Measurements from ENCODE around the gene MTM1. TPM values are rescaled to one million over a fixed set of nuclear protein-coding genes. Genes with fewer than 3 reads are reported as not detected.

The MTM1 gene
- polyA plus RNA-seq, 3 donors, result 11.4 to 15.1 (median 12.7) TPM

DNA sequence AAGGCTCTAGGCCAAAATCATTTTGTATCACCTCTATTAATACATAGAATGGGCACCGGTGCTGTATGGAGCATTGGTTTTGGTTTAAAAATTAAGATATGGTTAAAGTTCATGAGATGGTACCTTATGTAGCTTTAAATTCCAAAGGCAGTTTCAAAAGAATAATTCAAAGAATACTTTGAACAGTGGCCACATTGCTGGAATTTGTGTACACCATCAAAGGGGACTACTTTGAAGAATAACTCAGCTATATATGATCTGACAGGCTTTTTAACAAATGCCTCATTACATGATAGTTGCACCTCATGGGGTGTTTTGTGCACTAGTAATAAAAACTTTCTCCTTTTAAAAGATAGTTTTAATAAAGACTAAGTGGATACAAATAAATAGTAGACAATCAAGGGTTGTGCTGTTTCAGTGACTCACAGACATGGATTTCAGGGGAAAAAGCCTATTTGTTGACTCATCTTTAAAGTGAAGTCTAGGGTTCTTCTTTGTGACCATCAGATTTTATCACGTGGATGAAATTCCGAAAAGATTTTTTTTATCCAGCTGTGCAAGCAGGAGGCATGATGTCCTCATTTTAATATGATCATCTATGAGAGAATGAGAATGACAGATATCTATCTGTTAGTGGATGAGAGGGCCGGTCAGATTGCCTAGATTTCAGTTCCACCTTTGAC lies 12.8 kb downstream of the MTM1 start:
- no peak for DNase-seq (ENCODE audit: extremely low read depth in 1 of 11, low read depth in 9 of 11, low spot score in 4 of 11)

DNA sequence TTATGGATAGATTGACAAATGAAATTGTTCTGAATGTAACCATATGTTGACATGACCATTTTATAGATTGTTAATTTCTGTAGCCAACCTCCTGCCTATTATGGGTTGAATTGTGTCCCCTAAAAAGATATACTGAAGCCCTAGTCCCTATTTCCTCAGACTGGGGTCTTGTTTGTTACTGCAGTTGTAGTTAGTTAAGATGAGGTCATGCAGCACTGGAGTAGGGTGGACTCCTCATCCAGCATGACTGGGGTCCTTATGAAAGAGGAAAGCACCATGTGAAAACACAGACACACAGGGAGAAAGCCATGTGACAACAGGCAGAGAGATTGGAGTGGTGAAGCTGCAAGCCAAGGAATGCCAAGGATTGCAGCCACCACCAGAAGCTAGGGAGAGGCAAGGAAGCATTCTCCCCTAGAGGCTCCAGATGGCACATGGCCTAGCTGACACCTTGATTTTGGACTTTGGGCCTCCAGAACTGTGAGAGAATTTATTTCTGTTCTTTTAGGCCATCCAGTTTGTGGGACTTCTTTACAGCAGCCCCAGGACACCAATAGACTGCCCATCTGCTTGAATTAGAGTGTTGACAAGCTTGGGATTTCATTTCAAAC lies 14.0 kb downstream of the MTM1 start:
- DNase-seq (ENCODE audit: extremely low read depth in 1 of 11, low read depth in 9 of 11, low spot score in 4 of 11), result no peak

DNA sequence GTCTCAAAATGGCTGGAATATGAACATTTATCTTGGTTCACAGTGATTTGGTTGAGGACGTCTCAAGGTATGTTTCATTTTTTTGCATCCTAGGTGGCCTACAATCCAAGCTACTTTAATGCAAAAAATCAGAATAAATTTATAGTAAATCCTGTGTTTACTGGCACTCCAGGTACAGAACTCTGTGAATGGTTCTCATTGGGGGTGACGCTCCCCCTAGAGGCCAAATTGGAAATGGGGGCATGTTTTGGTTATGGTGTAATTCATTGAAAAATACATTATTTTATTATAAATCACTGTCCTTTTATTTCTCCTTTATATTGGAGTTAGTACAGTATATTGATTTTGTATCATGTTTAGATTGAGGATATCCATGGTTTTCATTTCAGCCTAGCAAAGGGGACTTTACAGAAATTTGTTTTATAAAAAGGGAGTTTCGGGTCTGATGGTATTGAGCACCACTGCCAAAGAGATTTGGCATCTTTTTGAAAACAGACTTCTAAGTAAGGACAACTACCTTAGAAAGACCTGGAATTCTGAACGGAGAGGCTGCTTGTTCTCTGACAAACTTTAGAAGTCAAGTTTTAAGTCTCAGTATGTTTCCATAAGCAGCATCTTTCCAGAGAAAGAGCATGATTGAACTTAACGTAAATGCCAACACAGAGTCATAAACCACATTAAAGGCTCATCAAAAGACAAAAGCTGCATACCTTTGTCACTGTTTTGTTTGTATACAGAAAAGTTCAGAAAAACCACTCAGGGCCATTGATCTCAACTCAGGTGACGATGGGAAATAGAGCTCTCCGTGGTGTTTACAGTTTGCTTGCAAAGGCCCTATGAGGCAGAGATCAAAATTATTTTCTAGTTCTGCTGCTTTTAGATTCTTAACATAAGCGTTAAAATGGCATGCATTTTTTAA lies 19.4 kb downstream of the MTM1 start:
- DNase-seq (ENCODE audit: extremely low read depth in 1 of 11, low read depth in 9 of 11, low spot score in 4 of 11), result no peak

DNA sequence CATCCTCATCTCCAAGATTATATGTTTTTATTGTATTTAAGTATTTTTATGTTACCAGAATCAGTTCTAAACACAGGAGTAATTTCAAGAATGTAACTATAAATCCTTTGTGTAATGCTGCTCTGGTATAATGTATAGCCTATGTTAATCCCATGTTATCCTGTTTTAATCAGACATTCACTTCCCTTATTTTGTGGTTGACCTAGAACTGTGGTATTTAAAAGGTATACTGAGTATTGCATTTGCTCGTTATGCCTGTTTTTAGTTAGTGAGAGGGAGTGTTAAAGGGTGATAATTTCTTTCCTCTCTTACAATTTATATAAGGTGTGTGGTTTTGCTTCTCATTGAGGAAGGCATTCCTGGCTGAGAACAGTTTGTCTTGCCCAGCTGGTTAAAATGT lies 26.2 kb downstream of the MTM1 start:
- no peak for DNase-seq (ENCODE audit: extremely low read depth in 1 of 11, low read depth in 9 of 11, low spot score in 4 of 11)

DNA sequence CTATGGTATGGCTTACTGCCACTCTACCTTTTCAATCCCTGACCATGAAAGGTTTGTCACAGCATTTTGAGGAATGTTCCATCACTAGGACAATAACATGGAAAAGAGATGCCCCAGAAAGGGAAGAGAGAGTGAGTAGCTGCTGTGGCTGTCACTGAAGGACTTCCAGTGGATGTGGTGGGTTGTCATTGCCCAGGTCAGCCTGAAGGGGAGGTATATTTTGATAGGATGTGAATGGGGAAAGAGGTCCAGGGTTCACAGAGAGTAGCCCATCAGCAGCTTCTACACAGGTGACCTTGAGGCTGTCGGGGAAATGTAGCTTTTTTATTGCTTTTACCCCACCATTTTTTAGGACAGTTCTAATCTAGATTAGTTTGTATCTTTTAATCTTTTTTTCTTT lies 30.8 kb downstream of the MTM1 start:
- DNase-seq (ENCODE audit: extremely low read depth in 1 of 11, low read depth in 9 of 11, low spot score in 4 of 11), result no peak

DNA sequence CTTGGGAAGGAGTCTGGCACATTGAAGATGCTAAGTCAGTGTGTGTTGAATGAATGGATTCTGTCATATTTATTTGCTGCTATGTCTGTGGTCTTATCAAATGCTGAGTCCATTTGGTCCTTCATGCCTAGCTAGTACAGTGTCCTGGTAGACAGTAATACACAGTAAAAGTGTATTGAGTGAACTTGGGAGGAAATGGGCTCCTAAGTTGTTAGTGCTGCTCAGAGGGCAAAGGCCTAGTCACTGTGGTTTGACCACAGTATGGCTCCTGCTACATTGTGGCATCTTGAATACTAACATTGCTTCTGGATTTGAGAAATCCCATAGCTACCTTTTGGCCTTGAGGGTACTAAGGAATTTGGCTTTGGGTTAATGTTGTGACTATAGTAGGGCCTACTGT lies 33.9 kb downstream of the MTM1 start:
- DNase-seq (ENCODE audit: extremely low read depth in 1 of 11, low read depth in 9 of 11, low spot score in 4 of 11), result no peak

DNA sequence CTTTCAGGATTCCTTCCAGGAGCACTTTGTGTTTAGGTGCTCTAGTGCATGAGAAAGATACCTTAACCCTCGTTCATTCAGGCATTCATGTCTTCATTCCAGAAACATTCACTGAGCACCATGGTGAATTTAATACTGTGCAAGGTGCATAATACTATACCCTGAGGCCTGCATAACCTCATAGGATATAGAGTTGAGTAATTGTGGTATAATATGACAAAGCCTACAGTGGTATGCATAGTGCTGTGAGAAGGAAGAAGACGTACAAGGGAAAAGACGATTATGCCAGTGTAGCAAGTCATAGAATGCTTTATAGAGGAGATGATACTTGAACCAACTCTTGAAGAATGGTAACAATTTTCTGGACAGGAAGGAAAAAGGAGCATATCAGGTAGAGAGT lies 34.3 kb downstream of the MTM1 start:
- DNase-seq (ENCODE audit: extremely low read depth in 1 of 11, low read depth in 9 of 11, low spot score in 4 of 11), result no peak

DNA sequence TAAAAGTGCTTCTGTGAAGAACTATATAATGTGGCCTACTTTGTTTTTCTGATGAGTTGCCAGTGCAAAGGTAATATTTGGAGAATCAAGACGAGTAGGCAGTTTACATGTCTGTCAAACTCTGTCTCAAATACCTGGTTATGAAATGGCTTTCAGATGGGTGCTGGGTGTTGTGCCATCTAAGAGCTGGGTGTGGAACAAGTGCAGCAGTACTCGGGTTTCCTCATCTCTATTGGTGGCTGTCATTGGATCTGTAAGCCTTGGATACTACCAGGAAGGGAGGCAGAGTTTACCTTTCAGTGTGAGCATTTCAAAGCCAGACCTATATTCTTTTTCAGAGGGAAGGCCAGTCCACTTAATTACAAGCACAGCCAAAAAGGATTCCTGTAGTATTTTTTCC lies 37.2 kb downstream of the MTM1 start:
- no peak for DNase-seq (ENCODE audit: extremely low read depth in 1 of 11, low read depth in 9 of 11, low spot score in 4 of 11)

DNA sequence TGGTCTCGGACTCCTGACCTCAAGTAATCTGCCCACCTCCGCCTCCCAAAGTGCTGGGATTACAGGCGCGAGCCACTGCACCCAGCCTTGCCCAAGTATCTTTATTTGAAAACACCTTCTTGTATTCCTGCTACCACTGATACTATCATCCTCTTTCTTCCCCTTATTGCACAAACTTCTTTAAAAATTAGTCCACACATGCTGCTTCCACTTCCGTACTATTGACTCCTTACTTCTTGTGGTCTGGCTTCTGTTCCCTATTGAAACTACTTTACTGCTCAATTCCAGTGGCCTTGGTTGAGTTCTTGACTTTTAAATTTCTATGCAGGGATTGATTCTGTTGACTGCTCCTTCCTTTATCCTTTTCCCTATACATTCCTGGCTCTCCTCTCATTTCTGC lies 38.8 kb downstream of the MTM1 start:
- no peak for DNase-seq (ENCODE audit: extremely low read depth in 1 of 11, low read depth in 9 of 11, low spot score in 4 of 11)

DNA sequence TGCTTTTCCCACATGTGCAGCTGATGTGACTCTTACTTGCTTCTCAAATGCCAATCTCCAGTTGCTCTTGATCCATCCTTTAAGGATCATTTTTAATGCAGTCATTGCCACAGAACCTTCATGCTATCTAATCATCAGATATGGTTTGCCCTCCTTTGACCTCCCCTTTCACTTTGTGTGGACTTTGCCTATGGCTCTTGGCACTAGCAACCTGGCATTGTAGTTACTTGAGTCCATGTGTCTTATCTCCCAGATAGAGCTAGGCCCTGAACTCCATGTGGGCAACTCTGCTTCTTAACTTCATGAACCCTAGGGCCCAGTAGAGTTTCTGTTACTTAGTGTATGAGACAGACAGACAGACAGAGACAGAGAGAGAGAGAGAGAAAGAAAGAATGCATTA lies 41.6 kb downstream of the MTM1 start:
- DNase-seq (ENCODE audit: extremely low read depth in 1 of 11, low read depth in 9 of 11, low spot score in 4 of 11), result no peak

DNA sequence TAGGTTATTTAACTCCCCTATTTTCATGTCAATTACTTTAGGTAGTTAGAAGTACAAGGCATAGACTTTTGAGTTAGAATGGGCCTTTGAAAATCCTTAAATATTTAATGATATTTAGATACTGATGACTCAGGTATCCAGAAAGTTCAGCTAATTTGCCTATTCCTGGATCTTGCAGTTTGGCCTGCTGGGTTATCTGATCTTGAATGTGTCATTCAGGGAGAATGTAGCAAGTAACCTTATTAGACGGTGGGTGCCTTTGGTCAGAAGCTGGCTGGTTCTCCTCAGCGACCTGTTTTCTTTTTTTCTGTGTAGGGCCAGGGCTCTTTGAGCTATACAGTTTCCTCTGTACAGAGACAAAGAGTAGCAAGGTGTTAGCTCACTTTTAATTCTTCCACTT lies 42.0 kb downstream of the MTM1 start:
- DNase-seq (ENCODE audit: extremely low read depth in 1 of 11, low read depth in 9 of 11, low spot score in 4 of 11), result no peak

DNA sequence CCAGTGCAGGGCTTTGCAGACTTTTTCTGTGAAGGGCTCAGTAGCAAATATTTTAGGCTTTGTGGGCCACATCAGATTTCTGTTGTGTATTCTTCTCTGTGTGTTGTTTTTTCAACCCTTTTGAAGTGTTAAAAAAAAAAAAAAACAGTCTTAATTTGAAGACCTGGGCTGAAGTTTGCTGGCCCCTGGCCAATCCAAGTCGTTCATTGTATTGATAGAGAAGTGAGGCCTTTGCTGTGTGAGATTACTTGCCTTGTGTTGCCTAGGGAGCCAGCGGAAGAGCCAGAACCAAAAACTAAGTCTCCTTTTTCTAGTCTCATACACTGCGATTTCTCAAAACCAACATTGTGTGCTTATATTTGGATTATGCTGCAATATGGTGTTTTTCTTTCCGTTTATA lies 46.9 kb downstream of the MTM1 start:
- DNase-seq (ENCODE audit: extremely low read depth in 1 of 11, low read depth in 9 of 11, low spot score in 4 of 11), result no peak

DNA sequence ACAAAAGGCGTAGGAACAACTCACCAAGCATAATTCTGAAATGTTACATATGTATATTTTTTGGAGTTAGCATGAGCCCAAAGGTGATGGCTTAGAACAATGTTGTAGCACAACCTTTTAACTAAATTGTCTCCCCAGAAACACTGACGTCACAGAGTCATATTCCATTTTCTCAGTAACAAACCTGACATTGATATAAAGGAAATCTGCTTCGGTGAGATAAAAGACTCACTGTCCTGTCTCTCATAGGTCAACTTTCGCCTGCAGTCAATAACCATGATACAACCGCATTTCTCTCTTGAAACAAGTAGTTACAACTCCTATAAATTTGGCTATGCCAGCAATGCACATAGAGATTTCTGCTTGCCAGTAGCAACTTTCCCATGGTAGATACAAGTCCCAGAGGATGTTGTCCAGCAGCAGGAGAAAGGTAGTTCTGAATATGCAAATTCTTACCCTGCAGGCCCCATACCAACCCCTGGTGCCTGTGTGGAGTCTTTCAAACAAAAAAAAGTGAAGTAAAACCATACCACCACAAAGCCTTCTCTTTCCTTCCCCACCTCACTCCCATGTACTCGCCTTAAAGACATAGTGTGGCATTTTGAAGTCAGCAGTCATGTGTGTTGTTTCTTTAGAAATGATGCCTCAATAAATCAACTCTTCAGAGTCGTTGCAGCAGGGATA lies 47.9 kb downstream of the MTM1 start:
- DNase-seq (ENCODE audit: extremely low read depth in 1 of 11, low read depth in 9 of 11, low spot score in 4 of 11), result no peak

DNA sequence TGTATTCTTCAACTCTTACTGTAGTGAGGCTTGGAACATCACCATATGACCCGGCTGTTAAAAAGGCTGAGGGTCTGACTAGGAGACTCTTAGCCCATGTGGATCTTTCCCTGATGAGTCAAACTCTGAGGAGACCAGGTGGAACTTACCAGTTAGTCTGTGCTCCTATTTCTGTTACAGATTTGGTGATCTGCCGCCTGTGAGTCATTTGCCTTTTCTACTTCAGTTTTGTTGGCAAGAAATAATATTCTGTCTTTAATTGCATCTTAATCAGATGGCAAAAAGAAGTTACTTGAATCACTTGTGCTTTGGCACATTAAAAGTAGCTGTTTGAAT lies 48.4 kb downstream of the MTM1 start:
- no peak for DNase-seq (ENCODE audit: extremely low read depth in 1 of 11, low read depth in 9 of 11, low spot score in 4 of 11)

DNA sequence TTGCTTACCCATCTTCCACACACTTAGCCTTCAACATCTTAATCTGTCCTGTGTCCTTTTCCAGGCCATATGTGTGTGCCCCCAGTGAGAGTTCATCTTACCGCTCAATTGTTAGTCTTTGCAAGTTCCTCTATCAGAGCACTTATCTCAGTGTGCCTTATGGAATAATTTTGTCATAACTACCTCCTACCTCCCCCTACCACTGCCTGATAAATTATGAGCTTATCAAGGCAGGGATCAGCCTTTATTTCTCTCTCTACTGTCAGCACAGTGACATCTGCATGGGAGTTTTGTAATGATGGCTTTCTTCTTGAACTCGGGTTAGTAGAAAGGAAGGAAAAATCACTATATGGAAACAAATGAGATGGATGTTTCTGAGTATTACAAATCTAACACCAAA lies 53.2 kb downstream of the MTM1 start:
- DNase-seq (ENCODE audit: extremely low read depth in 1 of 11, low read depth in 9 of 11, low spot score in 4 of 11), result no peak

DNA sequence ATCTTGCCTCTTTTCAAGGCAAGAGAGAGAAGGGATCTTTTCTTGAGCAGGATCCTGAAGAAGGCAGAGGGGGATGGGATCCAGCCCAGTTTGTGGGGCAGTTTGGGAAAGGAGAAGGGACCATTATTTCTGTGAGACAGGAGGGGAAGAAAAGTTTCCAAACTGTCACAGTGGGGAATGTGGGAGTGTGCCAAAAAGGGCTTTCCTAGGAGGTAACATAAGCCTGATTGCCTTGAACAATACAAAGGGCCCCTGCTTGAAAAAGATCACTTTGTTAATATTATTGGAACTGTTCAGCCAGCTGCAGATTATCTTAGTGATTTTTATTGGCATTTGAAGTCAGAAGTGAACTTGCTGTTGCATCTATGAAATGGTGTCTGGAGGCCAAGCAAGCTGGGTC lies 55.2 kb downstream of the MTM1 start:
- DNase-seq (ENCODE audit: extremely low read depth in 1 of 11, low read depth in 9 of 11, low spot score in 4 of 11), result no peak

DNA sequence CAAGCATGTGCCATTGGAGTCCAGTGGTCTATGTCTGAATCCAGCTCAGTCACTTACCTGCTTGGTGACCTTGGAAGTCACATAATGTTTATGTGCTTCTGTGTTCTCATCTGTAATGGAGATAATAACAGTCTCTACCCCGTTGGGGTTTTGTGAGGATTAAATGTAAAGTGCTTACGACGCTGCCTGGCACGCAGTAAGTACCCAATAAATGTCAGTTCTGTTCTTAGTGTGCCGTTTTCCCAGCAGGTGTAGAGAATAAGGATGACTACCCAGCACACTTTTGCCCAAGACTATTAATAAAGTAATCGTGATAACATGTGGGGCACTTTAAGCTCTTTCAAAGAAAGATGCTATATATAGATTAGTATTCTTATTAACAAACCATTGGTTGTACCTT lies 56.7 kb downstream of the MTM1 start:
- no peak for DNase-seq (ENCODE audit: extremely low read depth in 1 of 11, low read depth in 9 of 11, low spot score in 4 of 11)

DNA sequence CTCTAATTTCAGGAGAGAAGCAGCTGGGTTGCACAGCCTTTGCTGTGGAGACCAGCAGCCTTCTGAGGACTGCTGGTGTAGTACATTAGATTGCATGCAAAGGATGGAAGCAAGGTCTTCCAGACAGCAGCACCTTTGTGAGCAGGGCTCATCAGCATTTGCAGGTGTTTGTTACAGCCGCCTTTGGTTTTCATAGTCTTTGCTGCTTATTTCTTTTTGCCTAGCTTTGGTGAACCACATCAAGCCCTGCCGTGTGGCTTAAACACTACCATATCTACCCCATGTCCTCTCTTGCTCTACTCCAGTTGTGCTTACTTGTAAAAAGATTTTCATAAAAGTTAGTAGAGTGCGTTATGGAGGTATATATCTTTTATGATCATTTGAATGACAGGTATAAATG lies 57.5 kb downstream of the MTM1 start:
- no peak for DNase-seq (ENCODE audit: extremely low read depth in 1 of 11, low read depth in 9 of 11, low spot score in 4 of 11)

DNA sequence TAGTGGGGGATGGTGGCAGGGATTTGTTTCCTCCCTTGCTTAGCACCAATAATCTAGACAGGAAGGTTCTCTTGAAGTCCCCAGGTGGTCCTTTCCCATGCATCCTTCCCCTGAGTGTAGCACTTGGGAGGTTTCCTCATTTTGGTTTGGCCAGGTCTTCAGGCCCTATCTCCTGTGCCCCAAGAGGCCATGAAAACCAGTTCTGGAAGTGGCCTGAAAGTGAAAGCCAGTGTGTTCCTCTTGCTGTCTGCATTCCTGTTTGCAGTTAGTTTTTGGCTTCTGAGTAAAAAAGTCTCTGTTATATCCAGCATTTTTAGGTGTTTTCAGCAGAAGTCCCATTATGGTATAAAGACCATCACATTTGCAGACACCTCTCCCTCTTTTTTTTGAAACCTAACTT lies 59.5 kb downstream of the MTM1 start:
- DNase-seq (ENCODE audit: extremely low read depth in 1 of 11, low read depth in 9 of 11, low spot score in 4 of 11), result no peak

DNA sequence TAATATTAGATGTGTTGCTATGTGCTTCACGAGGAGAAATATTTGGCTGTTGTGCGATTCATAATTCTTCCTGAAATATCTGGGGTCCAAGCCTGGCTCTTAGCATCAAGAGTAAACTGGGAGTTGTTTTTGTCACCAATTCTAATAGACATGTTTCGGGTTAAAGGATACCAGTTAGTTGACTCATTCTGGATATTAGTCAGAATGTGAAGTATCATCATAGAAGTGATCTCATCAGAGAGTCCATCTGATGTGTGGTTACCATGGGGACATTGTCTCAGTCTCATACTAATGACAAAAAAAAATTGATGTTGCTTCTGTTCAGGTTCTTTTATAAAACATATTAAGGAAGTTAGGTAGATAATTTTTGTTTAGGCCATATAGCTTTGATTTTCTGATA lies 67.5 kb downstream of the MTM1 start:
- no peak for DNase-seq (ENCODE audit: extremely low read depth in 1 of 11, low read depth in 9 of 11, low spot score in 4 of 11)
